Right atrium auricular region (tissue), 2 donors: ENCODE measurements around the gene EID2. TPM values are rescaled to one million over a fixed set of nuclear protein-coding genes. Genes with fewer than 3 reads are reported as not detected.

Source experiments
- DNase-seq: peaks from one replicate; pipeline ENCODE4 v3.0.0-alpha.2; 2019; ENCODE audit warnings: low spot score
- H3K27ac ChIP-seq, 2 donors: fragments of 200-600 bp; sonication (generic); 1 replicate in 1 of 2; 2 replicates in 1 of 2; pipeline ENCODE4 v1.5.1; 2016 to 2019
- H3K27me3 ChIP-seq, 2 donors: fragments of 200-600 bp; sonication (generic); one replicate each; pipeline versions ENCODE4 v1.5.1 to v1.6.0; 2017 to 2019
- H3K36me3 ChIP-seq: fragments of 200-600 bp; sonication (generic); one replicate; pipeline ENCODE4 v1.5.1; 2016
- H3K4me1 ChIP-seq, 2 donors: fragments of 200-600 bp; sonication (generic); one replicate each; pipeline versions ENCODE4 v1.5.1 to v1.6.0; 2017 to 2019
- H3K4me3 ChIP-seq, 2 donors: fragments of 200-600 bp; sonication (generic); 1 replicate in 1 of 2; 2 replicates in 1 of 2; pipeline ENCODE4 v1.5.1; 2017 to 2019; ENCODE audit warnings: mild to moderate bottlenecking in 1 of 2, moderate library complexity in 1 of 2
- H3K9me3 ChIP-seq, 2 donors: fragments of 200-600 bp; sonication (generic); one replicate each; pipeline ENCODE4 v1.5.1; 2019
- CTCF ChIP-seq, 2 donors: fragments of 200-600 bp; sonication (generic); IDR thresholded peaks; one replicate each; pipeline ENCODE4 v1.5.1; 2019; ENCODE audit warnings: antibody characterized with exemption in 2 of 2
- total RNA-seq, 2 donors: library from RNA; depleted of rRNA; stranded (reverse); fragments of >200 nt; gene quantifications; one replicate each; pipeline ENCODE4 v1.1.0, GENCODE V29; 2016

EID2 gene
- total RNA-seq, 2 donors from 2014 or later: 6.7 to 11.1 TPM

DNA sequence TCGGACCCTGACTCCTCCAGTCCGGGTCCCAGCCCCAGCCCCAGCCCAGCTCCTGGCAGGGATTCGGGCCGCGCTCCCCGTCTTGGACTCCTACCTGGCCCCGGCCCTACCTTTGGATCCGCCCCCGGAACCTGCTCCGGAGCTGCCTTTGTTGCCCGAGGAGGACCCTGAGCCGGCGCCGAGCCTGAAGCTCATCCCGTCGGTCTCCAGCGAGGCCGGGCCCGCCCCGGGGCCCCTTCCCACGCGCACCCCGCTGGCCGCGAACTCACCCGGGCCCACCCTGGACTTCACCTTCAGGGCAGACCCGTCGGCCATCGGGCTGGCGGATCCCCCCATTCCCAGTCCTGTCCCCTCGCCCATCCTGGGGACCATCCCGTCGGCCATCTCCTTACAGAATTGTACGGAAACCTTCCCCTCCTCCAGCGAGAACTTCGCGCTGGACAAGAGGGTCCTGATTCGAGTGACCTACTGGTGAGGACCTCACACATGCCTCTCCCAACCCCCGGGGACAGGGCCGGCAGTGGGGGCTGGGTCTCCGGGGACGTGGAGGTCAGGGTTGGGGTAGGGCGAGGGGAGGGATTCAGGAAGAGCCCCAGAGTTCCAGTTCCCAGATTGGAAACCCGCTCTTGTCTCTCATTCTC is 24.3 kb downstream of the EID2 start:
- Histone ChIP-seq H3K36me3 (no peaks in the 10 kb centered on the region), H3K4me3 (peak overlapping the region; percentile 15 to 42), H3K27ac (no peak overlapping the region), H3K27me3 (peaks cover 8 to 26% of the 10 kb centered on the region in 2 donors), H3K4me1 (peaks cover 0 to 14% of the 10 kb centered on the region in 2 donors), H3K9me3 (no peaks in the 10 kb centered on the region)
- DNase-seq: no peak
- no peak for TF ChIP-seq CTCF (IDR thresholded peaks at IDR 0.05)

DNA sequence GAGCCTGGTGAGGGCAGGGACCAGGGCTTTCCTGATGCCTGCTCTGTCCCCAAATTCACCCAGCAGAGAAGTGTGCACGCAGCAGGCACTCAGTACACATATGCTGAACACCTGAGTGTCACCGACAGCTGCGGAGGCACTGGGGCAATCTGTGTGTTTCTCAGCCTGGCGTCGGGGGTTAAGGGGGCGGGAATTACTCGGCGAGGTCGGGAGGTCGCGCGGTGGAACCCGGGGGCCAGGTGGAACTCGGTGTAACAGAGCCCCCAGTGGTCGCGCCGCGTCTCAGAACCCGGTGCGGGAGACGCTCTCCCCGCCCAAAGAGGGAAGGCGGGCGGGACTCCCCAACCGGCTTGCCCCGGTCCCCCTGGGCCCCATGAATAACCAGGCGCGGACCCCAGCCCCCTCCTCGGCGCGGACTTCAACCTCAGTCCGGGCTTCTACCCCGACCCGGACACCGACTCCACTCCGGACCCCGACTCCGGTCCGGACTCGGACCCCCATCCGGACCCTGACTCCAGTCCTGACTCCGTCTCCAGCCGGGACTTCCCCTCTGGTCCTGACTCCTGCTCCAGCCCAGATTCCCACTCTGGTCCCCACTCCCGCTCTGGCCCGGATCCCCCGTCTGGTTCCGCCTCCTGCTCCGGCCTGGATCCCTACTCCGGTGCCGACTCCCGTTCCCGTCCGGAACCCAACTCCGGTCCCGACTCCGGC is 25.0 kb downstream of the EID2 start, which contains the start of gene SELENOV:
Gene SELENOV, plus strand, starts transcription at position 300 of the 711 bp plus-strand sequence. Its CDS starts 74 bp downstream, at position 374.
- H3K27ac ChIP-seq: no peak within 1 kb of the TSS
- peaks cover 8 to 26% of the 10 kb centered on the region in 2 donors for H3K27me3 ChIP-seq
- TF ChIP-seq CTCF (IDR thresholded peaks at IDR 0.05): no peak
- H3K9me3 ChIP-seq: no peaks in the 10 kb centered on the region
- H3K36me3 ChIP-seq: no peaks in the 10 kb centered on the region
- H3K4me1 ChIP-seq: peaks cover 0 to 14% of the 10 kb centered on the region in 2 donors
- DNase-seq: no peak
- H3K4me3 ChIP-seq: peak within 1 kb of the TSS; percentile 15 to 42

DNA sequence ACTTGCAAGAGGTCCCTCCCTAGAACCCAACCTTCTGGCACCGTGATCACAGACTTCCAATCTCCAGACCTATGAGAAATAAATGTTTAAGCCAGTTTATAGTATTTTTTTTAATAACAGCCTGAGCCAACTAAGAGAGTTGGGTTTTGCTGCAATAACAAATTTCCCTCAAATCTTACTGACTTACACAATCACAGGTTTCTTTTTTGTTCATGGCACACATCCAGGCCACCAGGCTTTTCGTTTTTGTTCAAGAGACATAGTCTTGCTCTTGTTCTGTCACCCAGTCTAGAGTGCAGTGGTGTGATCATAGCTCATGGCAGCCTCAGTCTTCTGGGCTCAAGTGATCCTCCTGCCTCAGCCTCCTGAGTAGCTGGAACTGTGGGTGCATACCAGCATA is 27.0 kb downstream of the EID2 start:
- no peak overlapping the region for H3K27ac ChIP-seq
- no peaks in the 10 kb centered on the region for H3K36me3 ChIP-seq
- DNase-seq: no peak
- H3K4me1 ChIP-seq: peaks cover 0 to 14% of the 10 kb centered on the region in 2 donors
- no peak for TF ChIP-seq CTCF (IDR thresholded peaks at IDR 0.05)
- no peaks in the 10 kb centered on the region for H3K9me3 ChIP-seq
- H3K4me3 ChIP-seq: no peak overlapping the region
- peaks cover 8 to 30% of the 10 kb centered on the region in 2 donors for H3K27me3 ChIP-seq

- H3K36me3 ChIP-seq: no peaks in the 10 kb centered on the region
- DNase-seq: no peak
- no peak overlapping the region for H3K4me3 ChIP-seq
- H3K27ac ChIP-seq: no peak overlapping the region
- H3K27me3 ChIP-seq: peaks cover 0 to 14% of the 10 kb centered on the region in 2 donors
- H3K9me3 ChIP-seq: no peaks in the 10 kb centered on the region
- H3K4me1 ChIP-seq: peaks cover 0 to 9% of the 10 kb centered on the region in 2 donors
- TF ChIP-seq CTCF (IDR thresholded peaks at IDR 0.05): no peak
Observed at GRCh38 chr19:39509233-39509632, 30.7 kb downstream of the EID2 start.

DNA sequence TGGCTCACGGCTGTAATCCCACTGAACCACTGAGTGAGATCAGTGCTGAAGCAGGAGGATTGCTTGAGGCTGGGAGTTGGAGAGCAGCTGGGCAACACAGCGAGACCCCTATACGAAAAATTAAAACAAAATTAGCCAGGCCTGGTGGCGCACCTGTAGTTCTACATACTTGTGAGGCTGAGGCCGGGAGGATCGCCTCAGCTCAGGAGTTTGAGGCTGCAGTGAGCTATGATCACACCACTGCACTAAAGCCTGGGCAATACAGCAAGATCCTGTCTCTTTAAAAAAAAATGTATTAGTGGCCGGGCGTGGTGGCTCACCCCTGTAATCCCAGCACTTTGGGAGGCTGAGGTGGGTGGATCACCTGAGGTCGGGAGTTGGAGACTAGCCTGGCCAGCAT is 31.3 kb downstream of the EID2 start:
- Histone ChIP-seq H3K4me1 (peaks cover 0 to 9% of the 10 kb centered on the region in 2 donors), H3K27ac (no peak overlapping the region), H3K4me3 (no peak overlapping the region), H3K36me3 (no peaks in the 10 kb centered on the region), H3K27me3 (peaks cover 0 to 9% of the 10 kb centered on the region in 2 donors), H3K9me3 (no peaks in the 10 kb centered on the region)
- DNase-seq: no peak
- no peak for TF ChIP-seq CTCF (IDR thresholded peaks at IDR 0.05)
